HepG2 (cell line): Measurements from ENCODE around the gene ORM1. TPM values are rescaled to one million over a fixed set of nuclear protein-coding genes. Genes with fewer than 3 reads are reported as not detected.
"Not testable (repeated sequence)": the region's sequence is repeated elsewhere in the genome, so short reads cannot be mapped to it uniquely, and the experiment has no call there.

ENCODE experiments used
- ATAC-seq: fragments of 200-7000 bp; cut with Tn5 transposase; 3 replicates; pipeline ENCODE4 v1.9.1; 2020; ENCODE audit warnings: mild to moderate bottlenecking, moderate library complexity
- BruUV-seq: library from RNA; stranded (reverse); fragments of 400-500 nt; replicated peaks from 2 replicates; lab custom pipeline; 2021; lab: Mats Ljungman, UMichigan
- CTCF ChIA-PET: fragments of 300-600 bp; formaldehyde crosslinking; extraction: SDS; loops from one replicate; lab custom pipeline; 2021; ENCODE audit warnings: low total read pairs, inconsistent platforms, low intra/inter-chr PET ratio; lab: Yijun Ruan, JAX
- POLR2A ChIA-PET: fragments of 350-600 bp; sonication (Branson Sonifier 250); formaldehyde crosslinking; loops from one replicate; lab custom pipeline; 2020; ENCODE audit warnings: antibody characterized with exemption, inconsistent platforms; lab: Yijun Ruan, JAX
- DNase-seq: peaks from one replicate; pipeline ENCODE4 v3.0.0-alpha.2; 2015; ENCODE audit warnings: low spot score
- FAIRE-seq: peaks from 3 replicates; lab custom pipeline; 2011; peaks lifted over from hg19 to GRCh38; lab: Jason Lieb, UNC
- H2AFZ ChIP-seq: one replicate; pipeline ENCODE4 v1.6.1; 2011; ENCODE audit warnings: low read length, inconsistent platforms
- H3K27ac ChIP-seq: fragments of 300-600 bp; 3 replicates; pipeline ENCODE4 v1.8.0; 2011; ENCODE audit warnings: mixed run types, mild to moderate bottlenecking, mixed read lengths, low read length, inconsistent platforms; ENCODE audit not compliant: insufficient read depth; ENCODE audit errors: extremely low read length
- H3K27me3 ChIP-seq, 2 experiments: fragments of 200-600 bp in 1 of 2; 2 replicates in 1 of 2; 3 replicates in 1 of 2; pipeline versions ENCODE4 v1.6.0 to v1.8.0; 2011; ENCODE audit warnings: low read length in 2 of 2, mild to moderate bottlenecking in 2 of 2, moderate library complexity in 2 of 2, inconsistent platforms in 1 of 2; ENCODE audit not compliant: insufficient read depth in 2 of 2, control insufficient read depth in 1 of 2
- H3K36me3 ChIP-seq, 2 experiments: fragments of 200-600 bp in 1 of 2; replicated peaks in 1 of 2; 2 replicates in 1 of 2; 3 replicates in 1 of 2; pipeline versions ENCODE4 v1.5.1 to v1.8.0; 2011; ENCODE audit warnings: low read length in 2 of 2, inconsistent platforms in 1 of 2; ENCODE audit not compliant: insufficient read depth in 2 of 2, control insufficient read depth in 1 of 2
- H3K4me1 ChIP-seq: 2 replicates; pipeline ENCODE4 v1.5.1; 2012; ENCODE audit warnings: low read length, inconsistent platforms; ENCODE audit not compliant: insufficient read depth
- H3K4me2 ChIP-seq: 2 replicates; pipeline ENCODE4 v1.6.0; 2011; ENCODE audit warnings: low read depth, low read length, inconsistent platforms
- H3K4me3 ChIP-seq, 3 experiments: fragments of 200-600 bp in 1 of 3; sonication (generic), shearing (Covaris generic) in 1 of 3; replicated peaks in 1 of 3; 2 replicates each; pipeline ENCODE4 v1.5.1; 2011 to 2016; ENCODE audit warnings: low read length in 3 of 3, inconsistent platforms in 2 of 3, low read depth in 2 of 3, mild to moderate bottlenecking in 2 of 3, control low read depth in 1 of 3, mixed read lengths in 1 of 3; ENCODE audit not compliant: insufficient read depth in 1 of 3
- H3K79me2 ChIP-seq: one replicate; pipeline ENCODE4 v1.6.1; 2011; ENCODE audit warnings: low read length, inconsistent platforms; ENCODE audit not compliant: insufficient read depth
- H3K9ac ChIP-seq: 2 replicates; pipeline ENCODE4 v1.6.0; 2011; ENCODE audit warnings: mild to moderate bottlenecking, low read depth, low read length, inconsistent platforms; ENCODE audit not compliant: insufficient read depth
- H3K9me3 ChIP-seq: 2 replicates; pipeline ENCODE4 v1.5.1; 2012; ENCODE audit warnings: mild to moderate bottlenecking, low read length
- H4K20me1 ChIP-seq: 2 replicates; pipeline ENCODE4 v1.6.0; 2011; ENCODE audit warnings: inconsistent platforms, mild to moderate bottlenecking, low read length, moderate library complexity; ENCODE audit not compliant: insufficient read depth
- ARID4A ChIP-seq: sonication (generic); formaldehyde crosslinking; IDR thresholded peaks from 2 replicates; pipeline ENCODE4 v1.5.0; 2020; ENCODE audit warnings: mild to moderate bottlenecking, missing genetic modification reagents, borderline replicate concordance
- EP300 ChIP-seq, 3 experiments: sonication (generic) in 1 of 3; formaldehyde crosslinking in 1 of 3; IDR thresholded peaks; 2 replicates each; pipeline versions ENCODE4 v1.5.1 to v1.6.1; 2011 to 2020; ENCODE audit warnings: low read depth in 2 of 3, low read length in 2 of 3, borderline replicate concordance in 1 of 3, improper control_type of control experiment in 1 of 3, mild to moderate bottlenecking in 1 of 3, missing genetic modification reagents in 1 of 3, moderate library complexity in 1 of 3
- FOSL2 ChIP-seq: sonication (generic); formaldehyde crosslinking; IDR thresholded peaks from 2 replicates; pipeline ENCODE4 v1.4.0; 2020; ENCODE audit warnings: missing genetic modification reagents
- FOXA3 ChIP-seq: IDR thresholded peaks from 2 replicates; pipeline ENCODE4 v1.6.1; 2016; ENCODE audit warnings: missing genetic modification reagents, missing compliant biosample characterization
- FOXP1 ChIP-seq, 2 experiments: fragments of 450-650 bp in 1 of 2; IDR thresholded peaks; 2 replicates each; pipeline ENCODE4 v1.6.1; 2017 to 2018; ENCODE audit warnings: antibody characterized with exemption in 1 of 2
- HNF4G ChIP-seq, 2 experiments: sonication (generic) in 1 of 2; formaldehyde crosslinking in 1 of 2; IDR thresholded peaks; 2 replicates each; pipeline versions ENCODE4 v1.4.0 to v1.6.1; 2011 to 2020; ENCODE audit warnings: borderline replicate concordance in 2 of 2, low read depth in 2 of 2, mild to moderate bottlenecking in 2 of 2, low read length in 1 of 2, missing genetic modification reagents in 1 of 2, moderate library complexity in 1 of 2
- PAXIP1 ChIP-seq: sonication (generic); formaldehyde crosslinking; conservative IDR thresholded peaks from 2 replicates; pipeline ENCODE4 v1.4.0; 2020; ENCODE audit warnings: mild to moderate bottlenecking, missing genetic modification reagents, moderate library complexity
- TBX3 ChIP-seq: fragments of 450-650 bp; IDR thresholded peaks from 2 replicates; pipeline ENCODE4 v1.6.1; 2017; ENCODE audit warnings: antibody characterized with exemption, mild to moderate bottlenecking, inconsistent platforms, borderline replicate concordance
- WGBS: methylation state at CpG from one replicate; pipeline ENCODE4 v1.1.6; 2017; ENCODE audit warnings: low lambda C conversion rate; 5-methylcytosine and 5-hydroxymethylcytosine counted together
- in situ Hi-C: cut with HindIII; loops from 2 replicates; pipeline ENCODE4 v1.10.0; 2017; ENCODE audit warnings: low pct_unique_long_range_greater_than_20kb; ENCODE audit not compliant: extremely low pct_ligation_motif_present
- intact Hi-C: fragments of 100-400 bp; cut with micrococcal nuclease; formaldehyde crosslinking; loops from one replicate; pipeline ENCODE4 v1.10.0; 2022; ENCODE audit not compliant: unreplicated experiment
- polyA plus RNA-seq, 8 experiments: library from polyadenylated mRNA; depleted of rRNA in 3 of 8; stranded (reverse) in 7 of 8; unstranded in 1 of 8; fragments of >200 nt; fragmentation: Illumina TruSeq in 4 of 8; extraction: Trizol in 4 of 8; gene quantifications; 2 replicates each; pipeline versions ENCODE4 v1.2.1 to v1.2.3, GENCODE V29; 2011 to 2016; ENCODE audit warnings: low read depth in 4 of 8, missing spikeins in 1 of 8, mixed read lengths in 1 of 8; ENCODE audit not compliant: insufficient read depth in 1 of 8
- total RNA-seq, 5 experiments: library from RNA; depleted of rRNA; stranded (reverse); fragments of >200 nt; fragmentation: Illumina TruSeq; extraction: Trizol; gene quantifications; 2 replicates each; pipeline ENCODE4 v1.2.3, GENCODE V29; 2016; ENCODE audit warnings: low read depth in 1 of 5

Gene ORM1
- total and polyA plus RNA-seq, 2 of the 13 experiments (the other 11 are each of a cell fraction or from before 2014, with no cell fraction given) = 699 to 1,180 TPM

- CTCF ChIA-PET; H3K27me3 ChIP-seq; FAIRE-seq; in situ Hi-C loops; intact Hi-C loops; H3K36me3 ChIP-seq; H2AFZ ChIP-seq; H4K20me1 ChIP-seq; H3K9me3 ChIP-seq; TF ChIP-seq EP300 (CRISPR knock-in tag; IDR thresholded peaks at IDR 0.05; ENCODE audit: borderline replicate concordance); FOXP1 (IDR thresholded peaks at IDR 0.05); HNF4G (CRISPR knock-in tag; IDR thresholded peaks at IDR 0.05; ENCODE audit: borderline replicate concordance, low read depth): not testable (repeated sequence)
- BruUV-seq = TSS peak; percentile 50
- H3K27ac ChIP-seq = peak overlapping the region; percentile 86
- peak overlapping the region; percentile 43 for H3K9ac ChIP-seq
- POLR2A ChIA-PET = interaction anchor here (0.7 to 1.9 kb wide), 4 partner anchors 8 to 240 kb away, joined by 3 to 4 read pairs (median 4); partner anchors contain the start of gene KIF12
- H3K4me2 ChIP-seq = peak overlapping the region; percentile 75
- peaks cover 13% of the 10 kb centered on the region for H3K79me2 ChIP-seq
- peak overlapping the region in 1 of 3 experiments; percentile 57; a peak in 3 of 6 replicates for H3K4me3 ChIP-seq
- peak; percentile 76 for DNase-seq
- 15% methylated on average over 11 of the region's 12 CpGs for WGBS
- H3K4me1 ChIP-seq = peaks cover 49% of the 10 kb centered on the region
- ATAC-seq = peak; percentile 75
- TF ChIP-seq EP300 (IDR thresholded peaks at IDR 0.05; ENCODE audit: low read depth in 2 of 2, low read length in 2 of 2) = peak in 1 of 2 experiments; percentile 52; a peak in 1 of 4 replicates
- peak; percentile 44; the same call in 1 of the 2 replicates for TF ChIP-seq FOXP1 (CRISPR knock-in tag; IDR thresholded peaks at IDR 0.05)
- peak; percentile 59; the same call in 1 of the 2 replicates for TF ChIP-seq HNF4G (IDR thresholded peaks at IDR 0.05; ENCODE audit: borderline replicate concordance, low read depth, low read length)
- TF ChIP-seq TBX3 = 0 out of 2 replicates have a peak, but pooled peaks have one; percentile 30
- peak; percentile 30; the same call in 1 of the 2 replicates for TF ChIP-seq FOSL2 (CRISPR knock-in tag)
- TF ChIP-seq ARID4A (CRISPR knock-in tag) = peak; percentile 47; the same call in 1 of the 2 replicates
- TF ChIP-seq FOXA3 (CRISPR knock-in tag) = 0 out of 2 replicates have a peak, but pooled peaks have one; percentile 39
- TF ChIP-seq PAXIP1 (CRISPR knock-in tag) = peak; percentile 85
Measured at GRCh38 chr9:114322160-114322818, 609 bp upstream of the ORM1 start.
